ENCODE data around the gene PCED1A. TPM values are rescaled to one million over a fixed set of nuclear protein-coding genes. Genes with fewer than 3 reads are reported as not detected.

Gene PCED1A
- 10 to 100 TPM; 44.6 to 44.8 TPM for total RNA-seq

GRCh38 chr20:2840138-2840966, at the start of gene PCED1A, which contains the start of gene VPS16:
Gene PCED1A (minus strand): TSS chr20:2840655. CDS start chr20:2839912, 743 bp downstream.
Gene VPS16 (plus strand): TSS chr20:2840745. CDS start chr20:2840775, 30 bp downstream.
- Mint-ChIP-seq H3K4me3 (peak within 1 kb of the TSS; percentile 78), H3K27me3 (ENCODE audit: low read depth) (no peaks in the 10 kb centered on the region), H3K4me1 (ENCODE audit: low read depth) (peaks cover 37% of the 10 kb centered on the region), H3K27ac (peak within 1 kb of the TSS; percentile 73), H3K36me3 (ENCODE audit: low read depth) (peaks cover 14% of the 10 kb centered on the region), H3K9me3 (no peaks in the 10 kb centered on the region)
- peak; percentile 88 for DNase-seq
- CTCF ChIA-PET, result interaction anchor here (0.6 to 1.2 kb wide), 2 partner anchors 147 to 243 kb away, joined by 3 to 4 read pairs; no protein-coding TSS in a partner anchor
- intact Hi-C loops (cut with micrococcal nuclease), result loop anchor here (1.0 to 5.0 kb wide), 2 partner anchors 33 to 567 kb away; partner anchors contain the start of genes DNAAF9 and PTPRA

DNA sequence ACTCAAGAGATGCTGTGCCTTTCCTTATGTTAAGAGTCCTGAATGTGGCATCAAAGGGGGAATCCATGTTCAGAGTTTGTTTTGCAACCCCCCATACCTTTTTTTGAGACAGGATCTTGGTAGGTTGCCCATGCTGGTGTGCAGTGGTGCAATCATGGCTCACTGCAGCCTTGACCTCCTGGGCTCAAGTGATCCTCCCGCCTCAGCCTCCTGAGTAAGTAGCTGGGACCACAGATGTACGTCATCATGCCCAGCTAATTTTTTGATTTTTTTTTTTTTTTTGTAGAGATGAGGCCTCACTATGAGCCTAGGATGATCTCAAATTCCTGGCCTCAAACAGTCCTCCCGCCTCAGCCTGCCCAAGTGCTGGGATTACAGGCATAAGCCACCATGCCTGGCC, 49.3 kb upstream of the PCED1A start:
- H3K9me3 Mint-ChIP-seq, result no peaks in the 10 kb centered on the region
- H3K27ac Mint-ChIP-seq, result no peak overlapping the region
- no peak for DNase-seq
- intact Hi-C loops (cut with micrococcal nuclease), result loop anchor here (2.0 kb wide), 1 partner anchor 15 kb away; no protein-coding TSS in a partner anchor
- H3K4me3 Mint-ChIP-seq, result no peak overlapping the region
- H3K4me1 Mint-ChIP-seq (ENCODE audit: low read depth), result peaks cover 47% of the 10 kb centered on the region
- peaks cover 9% of the 10 kb centered on the region for H3K36me3 Mint-ChIP-seq (ENCODE audit: low read depth)
- CTCF ChIA-PET, result no interaction called here
- H3K27me3 Mint-ChIP-seq (ENCODE audit: low read depth), result no peaks in the 10 kb centered on the region

- Mint-ChIP-seq H3K4me3 (no peak overlapping the region), H3K9me3 (no peaks in the 10 kb centered on the region), H3K36me3 (ENCODE audit: low read depth) (peaks cover 7% of the 10 kb centered on the region), H3K4me1 (ENCODE audit: low read depth) (peaks cover 52% of the 10 kb centered on the region), H3K27ac (no peak overlapping the region), H3K27me3 (ENCODE audit: low read depth) (no peaks in the 10 kb centered on the region)
- intact Hi-C loops (cut with micrococcal nuclease), result loop anchor here (2.0 kb wide), 1 partner anchor 14 kb away; no protein-coding TSS in a partner anchor
- CTCF ChIA-PET, result interaction anchor here (0.9 to 1.5 kb wide), 2 partner anchors 12 to 13 kb away, joined by 3 to 5 read pairs; no protein-coding TSS in a partner anchor
- DNase-seq, result no peak
Measured at GRCh38 chr20:2889209-2889608, 48.8 kb upstream of the PCED1A start.

DNA sequence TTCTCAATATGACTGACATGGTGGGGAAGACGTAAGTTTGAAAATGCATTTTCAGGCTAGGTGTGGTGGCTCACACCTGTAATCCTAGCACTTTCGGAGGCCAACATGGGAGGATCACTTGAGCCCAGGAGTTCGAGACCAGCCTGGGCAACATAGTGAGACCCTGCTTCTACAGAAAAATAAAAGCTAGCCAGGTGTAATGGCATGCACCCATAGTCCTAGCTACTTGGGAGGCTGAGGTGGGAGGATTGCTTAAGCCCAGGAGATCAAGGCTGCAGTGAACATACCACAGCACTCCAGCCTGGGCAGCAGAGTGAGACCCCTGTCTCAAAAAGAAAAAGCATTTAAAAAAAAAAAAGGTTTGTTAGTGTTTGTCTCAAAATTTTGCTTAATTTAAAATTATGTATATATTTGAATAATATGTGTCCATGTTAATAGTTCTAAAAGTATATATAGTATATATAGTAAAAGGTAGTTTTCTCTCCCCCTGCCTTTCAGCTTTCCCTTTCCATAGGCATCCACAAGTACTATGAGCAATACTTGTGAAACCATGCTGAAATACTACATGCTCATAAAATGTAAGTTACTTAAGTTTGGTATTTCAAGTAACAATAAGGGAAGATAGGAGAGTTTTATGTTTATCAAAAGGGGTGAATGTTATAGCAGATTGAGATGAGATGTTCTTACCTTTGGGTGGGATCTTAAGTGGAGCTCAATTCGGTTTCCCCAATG, 47.9 kb upstream of the PCED1A start:
- intact Hi-C loops (cut with micrococcal nuclease), result loop anchor here (2.0 kb wide), 1 partner anchor 14 kb away; no protein-coding TSS in a partner anchor
- peaks cover 58% of the 10 kb centered on the region for H3K4me1 Mint-ChIP-seq (ENCODE audit: low read depth)
- H3K9me3 Mint-ChIP-seq, result no peaks in the 10 kb centered on the region
- peaks cover 6% of the 10 kb centered on the region for H3K36me3 Mint-ChIP-seq (ENCODE audit: low read depth)
- no peak overlapping the region for H3K27ac Mint-ChIP-seq
- CTCF ChIA-PET, result interaction anchor here (0.5 to 1.5 kb wide), 4 partner anchors 12 to 208 kb away, joined by 3 to 5 read pairs (median 3); no protein-coding TSS in a partner anchor
- H3K4me3 Mint-ChIP-seq, result no peak overlapping the region
- no peak for DNase-seq
- H3K27me3 Mint-ChIP-seq (ENCODE audit: low read depth), result no peaks in the 10 kb centered on the region

- H3K4me1 Mint-ChIP-seq (ENCODE audit: low read depth), result peaks cover 58% of the 10 kb centered on the region
- no peaks in the 10 kb centered on the region for H3K9me3 Mint-ChIP-seq
- CTCF ChIA-PET, result interaction anchor here (0.6 to 1.5 kb wide), 3 partner anchors 14 to 209 kb away, joined by 3 read pairs; no protein-coding TSS in a partner anchor
- intact Hi-C loops (cut with micrococcal nuclease), result loop anchor here (2.0 kb wide), 1 partner anchor 13 kb away; no protein-coding TSS in a partner anchor
- no peak for DNase-seq
- no peak overlapping the region for H3K4me3 Mint-ChIP-seq
- H3K36me3 Mint-ChIP-seq (ENCODE audit: low read depth), result peaks cover 6% of the 10 kb centered on the region
- H3K27me3 Mint-ChIP-seq (ENCODE audit: low read depth), result no peaks in the 10 kb centered on the region
- H3K27ac Mint-ChIP-seq, result no peak overlapping the region
Measured at GRCh38 chr20:2887715-2888114, 47.3 kb upstream of the PCED1A start.

GRCh38 chr20:2883726-2884637, 43.5 kb upstream of the PCED1A start:
- Mint-ChIP-seq H3K27ac (no peak overlapping the region), H3K4me1 (ENCODE audit: low read depth) (peaks cover 49% of the 10 kb centered on the region)

DNA sequence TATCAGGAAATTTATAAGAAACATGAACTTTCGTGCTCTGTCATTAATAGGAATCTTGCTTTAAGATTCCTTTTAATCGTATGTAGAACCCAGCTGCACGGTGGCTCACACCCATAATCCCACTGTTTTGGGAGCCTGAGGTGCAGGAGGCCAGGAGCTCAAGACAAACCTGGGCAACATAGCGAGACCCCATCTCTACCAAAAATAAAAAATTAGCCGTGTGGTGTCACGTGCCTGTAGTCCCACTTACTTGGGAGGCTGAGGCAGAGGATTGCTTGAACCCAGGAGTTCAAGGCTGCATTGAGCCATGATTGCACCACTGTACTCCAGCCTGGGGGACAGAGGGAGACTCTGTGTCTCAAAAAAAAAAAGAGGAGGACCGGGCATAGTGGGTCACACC, 40.2 kb upstream of the PCED1A start:
- Mint-ChIP-seq H3K27ac (no peak overlapping the region), H3K4me1 (ENCODE audit: low read depth) (peaks cover 51% of the 10 kb centered on the region), H3K9me3 (no peaks in the 10 kb centered on the region), H3K36me3 (ENCODE audit: low read depth) (peaks cover 11% of the 10 kb centered on the region), H3K27me3 (ENCODE audit: low read depth) (no peaks in the 10 kb centered on the region), H3K4me3 (no peak overlapping the region)
- CTCF ChIA-PET, result no interaction called here
- intact Hi-C loops (cut with micrococcal nuclease), result no loop called here
- DNase-seq, result no peak

More at GRCh38 chr20:2883726-2884637, 43.5 kb upstream of the PCED1A start:
- Mint-ChIP-seq H3K27me3 (ENCODE audit: low read depth) (no peaks in the 10 kb centered on the region), H3K36me3 (ENCODE audit: low read depth) (peaks cover 1% of the 10 kb centered on the region), H3K9me3 (no peaks in the 10 kb centered on the region), H3K4me3 (no peak overlapping the region)
- DNase-seq, result no peak
- intact Hi-C loops (cut with micrococcal nuclease), result no loop called here
- CTCF ChIA-PET, result interaction anchor here (0.6 to 0.7 kb wide), 3 partner anchors 9 to 473 kb away, joined by 3 read pairs; no protein-coding TSS in a partner anchor

DNA sequence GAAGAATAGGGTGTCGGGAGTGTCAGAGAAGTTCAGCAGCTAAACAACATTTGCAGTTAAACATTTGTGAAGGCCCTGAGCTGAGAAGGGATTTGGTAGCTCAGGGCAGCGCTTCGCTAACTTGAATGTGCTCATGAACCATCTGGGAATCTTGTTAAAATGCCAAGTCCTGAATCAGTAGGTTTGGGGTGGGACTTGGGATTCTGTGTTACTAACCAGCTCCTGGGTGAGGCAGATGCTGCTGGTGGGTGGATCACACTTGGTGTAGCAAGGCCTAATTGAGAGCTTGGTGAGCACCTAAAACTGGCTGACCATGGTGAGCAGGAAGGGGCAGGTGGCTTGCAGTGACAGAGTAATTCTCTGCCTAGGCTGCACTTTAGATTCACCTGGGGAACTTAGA, 38.7 kb upstream of the PCED1A start:
- CTCF ChIA-PET, result interaction anchor here (1.7 kb wide), 1 partner anchor 122 kb away, joined by 4 read pairs; no protein-coding TSS in a partner anchor
- no peak overlapping the region for H3K4me3 Mint-ChIP-seq
- intact Hi-C loops (cut with micrococcal nuclease), result no loop called here
- no peak overlapping the region for H3K27ac Mint-ChIP-seq
- H3K27me3 Mint-ChIP-seq (ENCODE audit: low read depth), result no peaks in the 10 kb centered on the region
- peaks cover 51% of the 10 kb centered on the region for H3K4me1 Mint-ChIP-seq (ENCODE audit: low read depth)
- DNase-seq, result no peak
- peaks cover 12% of the 10 kb centered on the region for H3K36me3 Mint-ChIP-seq (ENCODE audit: low read depth)
- no peaks in the 10 kb centered on the region for H3K9me3 Mint-ChIP-seq

DNA sequence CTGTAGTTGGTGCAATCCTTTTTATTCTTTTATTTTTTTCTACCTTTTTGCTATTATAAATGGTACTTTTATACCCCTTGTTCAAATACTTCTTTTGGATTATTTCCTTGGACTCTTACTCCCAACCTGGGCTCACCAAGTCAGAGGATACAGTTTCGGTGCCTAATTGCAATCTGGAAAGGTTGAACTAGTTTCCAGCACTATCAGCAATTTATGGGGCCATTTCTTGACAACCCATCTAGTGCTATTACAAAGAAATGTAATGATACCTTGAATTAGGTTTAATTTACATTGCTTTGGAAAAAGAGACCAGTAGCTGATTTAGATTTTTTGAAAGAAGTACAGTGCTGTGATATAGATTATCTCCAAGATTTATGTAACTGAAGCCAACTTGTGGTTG, 38.1 kb upstream of the PCED1A start:
- intact Hi-C loops (cut with micrococcal nuclease), result no loop called here

GRCh38 chr20:2875690-2876203, 35.3 kb upstream of the PCED1A start:
- Mint-ChIP-seq H3K4me1 (ENCODE audit: low read depth) (peaks cover 54% of the 10 kb centered on the region), H3K4me3 (no peak overlapping the region), H3K36me3 (ENCODE audit: low read depth) (peaks cover 12% of the 10 kb centered on the region), H3K9me3 (no peaks in the 10 kb centered on the region), H3K27me3 (ENCODE audit: low read depth) (no peaks in the 10 kb centered on the region), H3K27ac (no peak overlapping the region)
- CTCF ChIA-PET, result interaction anchor here (0.6 to 1.0 kb wide), 2 partner anchors 13 to 187 kb away, joined by 3 to 5 read pairs; no protein-coding TSS in a partner anchor
- intact Hi-C loops (cut with micrococcal nuclease), result loop anchor here (2.0 kb wide), 1 partner anchor 13 kb away; no protein-coding TSS in a partner anchor
- no peak for DNase-seq

More for the DNA sequence above, 38.1 kb upstream of the PCED1A start:
- Mint-ChIP-seq H3K9me3 (no peaks in the 10 kb centered on the region), H3K4me1 (ENCODE audit: low read depth) (peaks cover 46% of the 10 kb centered on the region), H3K27ac (no peak overlapping the region), H3K36me3 (ENCODE audit: low read depth) (peaks cover 12% of the 10 kb centered on the region), H3K4me3 (no peak overlapping the region), H3K27me3 (ENCODE audit: low read depth) (no peaks in the 10 kb centered on the region)
- DNase-seq, result no peak
- CTCF ChIA-PET, result interaction anchor here (1.2 to 1.7 kb wide), 2 partner anchors 123 to 126 kb away, joined by 3 to 4 read pairs; no protein-coding TSS in a partner anchor

- CTCF ChIA-PET, result interaction anchor here (0.6 kb wide), 1 partner anchor 43 kb away, joined by 3 read pairs; no protein-coding TSS in a partner anchor
Measured at GRCh38 chr20:2874456-2874855, 34.0 kb upstream of the PCED1A start.

More at GRCh38 chr20:2874456-2874855, 34.0 kb upstream of the PCED1A start:
- H3K4me3 Mint-ChIP-seq, result peak overlapping the region; percentile 89
- H3K9me3 Mint-ChIP-seq, result no peaks in the 10 kb centered on the region
- H3K27ac Mint-ChIP-seq, result peak overlapping the region; percentile 63
- no peaks in the 10 kb centered on the region for H3K27me3 Mint-ChIP-seq (ENCODE audit: low read depth)
- intact Hi-C loops (cut with micrococcal nuclease), result loop anchor here (2.0 to 5.0 kb wide), 3 partner anchors 14 to 328 kb away; partner anchors contain the start of genes DDRGK1, FASTKD5 and UBOX5
- peaks cover 12% of the 10 kb centered on the region for H3K36me3 Mint-ChIP-seq (ENCODE audit: low read depth)
- DNase-seq, result peak; percentile 53
- H3K4me1 Mint-ChIP-seq (ENCODE audit: low read depth), result peaks cover 52% of the 10 kb centered on the region
